Esophagus (tissue), 2 donors: ENCODE data around the gene SMARCB1. TPM values are rescaled to one million over a fixed set of nuclear protein-coding genes. Genes with fewer than 3 reads are reported as not detected.

Experiments used
- H3K27ac ChIP-seq, 2 donors: one replicate each; pipeline ENCODE4 v1.5.1; 2013; ENCODE audit warnings: low read depth in 2 of 2, mild to moderate bottlenecking in 2 of 2, inconsistent platforms in 1 of 2, low read length in 1 of 2, moderate library complexity in 1 of 2
- H3K27me3 ChIP-seq, 2 donors: one replicate each; pipeline ENCODE4 v1.6.1; 2013; ENCODE audit warnings: low read length in 2 of 2, control low read depth in 1 of 2, mild to moderate bottlenecking in 1 of 2; ENCODE audit not compliant: insufficient read depth in 2 of 2, control insufficient read depth in 1 of 2
- H3K36me3 ChIP-seq, 2 donors: one replicate each; pipeline ENCODE4 v1.6.1; 2013; ENCODE audit warnings: low read length in 1 of 2; ENCODE audit not compliant: control insufficient read depth in 2 of 2, insufficient read depth in 2 of 2
- H3K4me1 ChIP-seq, 2 donors: one replicate each; pipeline ENCODE4 v1.6.1; 2013; ENCODE audit warnings: low read length in 1 of 2; ENCODE audit not compliant: control insufficient read depth in 2 of 2, insufficient read depth in 2 of 2
- H3K4me3 ChIP-seq, 2 donors: one replicate each; pipeline ENCODE4 v1.5.1; 2013; ENCODE audit warnings: low read length in 2 of 2, mild to moderate bottlenecking in 2 of 2, low read depth in 1 of 2, moderate library complexity in 1 of 2
- H3K9me3 ChIP-seq, 2 donors: one replicate each; pipeline ENCODE4 v1.6.1; 2013; ENCODE audit warnings: mild to moderate bottlenecking in 2 of 2, low read depth in 1 of 2, low read length in 1 of 2, moderate library complexity in 1 of 2; ENCODE audit not compliant: control insufficient read depth in 2 of 2, insufficient read depth in 1 of 2
- WGBS, 2 donors: extraction: QIAGEN DNeasy Blood & Tissue Kit; methylation state at CpG; one replicate each; pipeline ENCODE4 v1.1.7; 2013; 5-methylcytosine and 5-hydroxymethylcytosine counted together
- polyA plus RNA-seq, 2 donors: library from polyadenylated mRNA; stranded (reverse); fragments of 200-250 nt; gene quantifications; one replicate each; pipeline ENCODE4 v1.2.3, GENCODE V29; 2013
- donor health status: healthy with polysubstance abuse.
- donor health status: Bipolar disorder and iron deficiency.

The SMARCB1 gene
- polyA plus RNA-seq, 2 donors: 32.1 to 51.6 TPM

DNA sequence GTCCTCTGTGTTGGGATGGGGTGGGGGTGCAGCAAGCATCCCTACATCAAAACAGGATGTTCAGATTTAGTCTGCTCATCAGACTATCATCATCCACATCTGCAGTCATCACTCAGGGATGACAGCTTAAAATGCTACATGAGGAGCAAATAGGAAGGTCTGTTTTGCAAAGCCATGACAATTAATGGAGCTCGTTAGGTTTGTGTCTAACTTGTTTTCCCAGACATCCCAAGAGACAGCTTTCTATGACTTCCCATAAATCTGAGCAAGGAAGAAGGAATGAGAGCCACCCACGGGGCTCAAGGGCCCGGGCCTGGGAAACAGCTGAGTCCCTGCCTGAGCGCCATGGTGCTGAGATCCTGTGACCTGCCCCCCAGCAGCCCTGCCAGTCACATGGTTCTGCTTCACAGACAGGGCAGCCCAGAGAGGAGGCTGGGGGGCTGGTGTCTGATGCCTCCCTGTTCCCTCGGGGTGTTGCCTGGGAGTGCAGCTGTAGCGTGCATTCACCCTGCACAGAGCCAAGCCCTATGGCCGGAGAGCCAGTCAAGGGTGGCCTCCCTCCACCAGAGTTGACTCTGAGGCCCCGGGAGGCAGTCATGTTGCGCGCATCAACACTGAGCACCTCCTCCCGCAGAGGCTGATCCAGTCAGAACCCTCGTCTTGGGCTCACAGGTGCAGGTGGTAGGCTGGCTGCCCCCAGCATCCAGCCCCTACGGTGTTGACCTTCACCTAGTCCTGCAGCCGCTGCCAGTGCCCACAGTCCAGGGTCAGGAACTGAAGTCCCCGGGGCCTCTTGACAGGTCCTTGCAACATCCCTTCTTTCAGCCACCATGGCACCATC is 40.0 kb downstream of the SMARCB1 start:
- H3K4me3 ChIP-seq: no peak overlapping the region
- H3K36me3 ChIP-seq: peaks cover 18 to 70% of the 10 kb centered on the region in 2 donors
- no peaks in the 10 kb centered on the region for H3K9me3 ChIP-seq
- peaks cover 1 to 3% of the 10 kb centered on the region in 2 donors for H3K4me1 ChIP-seq
- WGBS, 2 donors: 86% methylated on average over 15 of the region's 15 CpGs
- H3K27ac ChIP-seq: no peak overlapping the region
- H3K27me3 ChIP-seq: no peaks in the 10 kb centered on the region

DNA sequence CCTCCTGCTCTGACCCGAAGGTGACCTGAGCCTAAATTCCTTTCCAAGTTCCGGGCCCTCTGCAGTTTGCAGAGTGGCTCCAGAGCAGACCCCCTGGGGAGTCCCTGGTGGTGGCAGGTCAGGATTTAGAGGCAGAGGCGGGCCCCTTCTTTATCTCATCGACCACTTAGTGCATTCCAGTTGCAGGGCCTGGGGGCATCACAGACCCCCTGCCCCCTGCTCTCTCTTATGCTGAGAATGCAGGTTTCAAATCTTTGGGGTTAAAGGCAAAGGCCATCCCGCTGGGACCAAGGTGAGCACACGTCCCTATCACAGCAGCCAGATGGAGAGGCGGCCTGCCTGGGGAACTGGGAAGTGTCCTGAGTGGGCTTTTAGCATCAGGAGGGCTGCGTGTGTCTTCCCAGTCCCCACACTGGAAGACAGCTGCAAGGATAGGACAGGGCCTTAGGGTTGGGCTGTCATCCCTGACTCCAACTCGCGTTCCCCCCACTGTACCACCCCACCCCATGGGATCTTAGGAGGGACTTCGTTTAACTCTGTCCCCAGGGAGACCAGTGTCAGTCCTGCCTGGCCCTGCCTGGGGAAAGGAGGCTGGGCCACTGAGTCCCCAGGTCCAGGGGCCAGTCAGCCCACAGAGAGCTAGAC is 40.7 kb downstream of the SMARCB1 start:
- H3K9me3 ChIP-seq: no peaks in the 10 kb centered on the region
- no peaks in the 10 kb centered on the region for H3K27me3 ChIP-seq
- no peak overlapping the region for H3K4me3 ChIP-seq
- peaks cover 2 to 3% of the 10 kb centered on the region in 2 donors for H3K4me1 ChIP-seq
- peaks cover 18 to 69% of the 10 kb centered on the region in 2 donors for H3K36me3 ChIP-seq
- WGBS, 2 donors: 87 to 91% methylated on average over 11 of the region's 11 CpGs
- H3K27ac ChIP-seq: no peak overlapping the region

DNA sequence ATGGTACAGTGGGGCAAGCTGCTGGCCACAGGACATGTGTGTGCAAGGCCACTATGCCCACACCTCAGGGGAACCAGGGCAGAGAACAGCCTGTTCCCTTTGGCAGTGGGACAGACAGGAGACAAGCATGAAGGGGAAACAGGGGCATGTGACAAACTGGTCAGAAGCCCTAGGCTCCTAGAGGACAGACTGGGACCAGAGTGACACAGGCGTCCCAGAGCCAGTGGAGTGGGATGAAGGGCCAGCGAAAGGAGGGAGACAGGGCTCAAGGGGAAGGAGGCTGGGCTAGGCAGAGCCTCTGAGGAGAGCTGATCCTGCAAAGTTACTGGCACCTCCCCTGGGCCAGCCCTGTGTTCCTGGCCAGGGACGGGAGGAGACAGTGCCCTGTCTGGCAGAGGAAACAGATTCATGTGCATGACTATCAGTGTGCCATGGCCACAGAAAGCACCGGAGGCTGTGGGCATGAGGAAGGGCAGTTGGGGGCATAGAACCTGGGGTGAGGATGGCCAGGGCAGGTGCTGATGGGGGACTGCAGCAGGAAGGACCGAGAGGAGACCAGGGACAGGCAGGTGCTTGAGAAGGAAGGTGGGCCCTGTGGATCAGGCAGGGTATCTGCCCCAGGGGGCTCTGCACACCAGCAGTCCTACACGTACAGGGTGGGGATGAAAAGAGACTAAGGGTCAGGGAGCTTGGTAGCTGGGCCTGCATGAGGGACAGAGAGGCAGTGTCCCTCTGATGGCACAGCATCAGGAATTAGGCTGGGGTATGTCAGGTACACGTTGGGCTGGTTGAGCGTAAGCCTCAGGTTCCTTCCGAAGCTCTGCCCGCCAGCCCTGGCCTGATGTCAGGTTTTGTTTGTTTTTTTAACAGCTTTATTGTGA is 42.3 kb downstream of the SMARCB1 start:
- H3K9me3 ChIP-seq: no peaks in the 10 kb centered on the region
- H3K36me3 ChIP-seq: peaks cover 26 to 72% of the 10 kb centered on the region in 2 donors
- H3K4me3 ChIP-seq: no peak overlapping the region
- no peak overlapping the region for H3K27ac ChIP-seq
- peaks cover 2 to 3% of the 10 kb centered on the region in 2 donors for H3K4me1 ChIP-seq
- 91 to 92% methylated on average over 10 of the region's 10 CpGs for WGBS, 2 donors
- no peaks in the 10 kb centered on the region for H3K27me3 ChIP-seq

DNA sequence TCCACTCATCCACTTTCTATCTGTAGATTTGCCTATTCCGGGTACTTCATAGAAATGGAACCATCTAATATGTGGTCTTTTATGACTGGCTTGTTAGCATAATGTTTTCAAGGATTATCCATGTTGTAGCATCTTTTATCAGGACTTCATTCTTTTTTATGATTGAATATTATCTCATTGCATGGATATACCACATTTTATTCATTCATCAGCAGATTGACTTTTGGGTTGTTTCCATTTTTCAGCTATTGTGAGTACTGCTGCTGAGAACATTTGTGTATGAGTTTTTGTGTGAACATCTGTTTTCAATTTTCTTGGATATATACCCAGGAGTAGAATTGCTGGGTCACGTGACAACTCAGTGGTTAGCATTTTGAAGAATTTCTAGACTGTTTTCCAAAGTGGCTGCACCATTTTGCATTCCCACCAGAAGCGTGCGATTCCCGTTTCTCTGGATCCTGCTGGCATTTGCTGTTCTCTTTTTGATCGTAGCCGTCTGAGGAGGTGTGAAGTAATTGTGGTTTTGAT is 43.1 kb downstream of the SMARCB1 start:
- peaks cover 24 to 69% of the 10 kb centered on the region in 2 donors for H3K36me3 ChIP-seq

DNA sequence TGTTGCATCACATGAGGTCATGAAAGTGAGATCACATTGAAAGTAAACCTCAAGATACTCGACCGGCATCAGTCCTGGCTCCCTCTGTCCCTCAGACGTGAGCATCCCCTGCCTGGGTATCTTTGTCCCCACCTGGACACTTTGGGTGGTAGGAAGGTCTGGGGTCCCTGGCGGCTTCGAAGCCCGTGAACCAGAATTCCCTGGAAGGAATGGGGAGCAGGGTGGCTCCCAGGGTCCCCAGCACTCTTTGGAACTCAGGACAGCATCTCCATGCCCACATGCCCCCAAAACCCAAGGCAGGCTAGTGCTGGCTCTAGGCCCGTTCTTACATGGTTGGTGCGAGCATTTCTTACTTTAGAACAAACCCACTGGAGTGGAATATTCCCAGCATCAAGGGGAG is 44.5 kb downstream of the SMARCB1 start:
- Histone ChIP-seq H3K4me1 (peaks cover 2 to 3% of the 10 kb centered on the region in 2 donors), H3K27ac (no peak overlapping the region), H3K9me3 (no peaks in the 10 kb centered on the region), H3K27me3 (no peaks in the 10 kb centered on the region), H3K4me3 (no peak overlapping the region), H3K36me3 (peaks cover 24 to 65% of the 10 kb centered on the region in 2 donors)
- WGBS, 2 donors: 84 to 91% methylated on average over 8 of the region's 8 CpGs

More for the DNA sequence above, 43.1 kb downstream of the SMARCB1 start:
- Histone ChIP-seq H3K27ac (no peak overlapping the region), H3K9me3 (no peaks in the 10 kb centered on the region), H3K4me3 (no peak overlapping the region), H3K27me3 (no peaks in the 10 kb centered on the region), H3K4me1 (peaks cover 2 to 3% of the 10 kb centered on the region in 2 donors)
- WGBS, 2 donors: 72 to 76% methylated on average over 7 of the region's 7 CpGs

DNA sequence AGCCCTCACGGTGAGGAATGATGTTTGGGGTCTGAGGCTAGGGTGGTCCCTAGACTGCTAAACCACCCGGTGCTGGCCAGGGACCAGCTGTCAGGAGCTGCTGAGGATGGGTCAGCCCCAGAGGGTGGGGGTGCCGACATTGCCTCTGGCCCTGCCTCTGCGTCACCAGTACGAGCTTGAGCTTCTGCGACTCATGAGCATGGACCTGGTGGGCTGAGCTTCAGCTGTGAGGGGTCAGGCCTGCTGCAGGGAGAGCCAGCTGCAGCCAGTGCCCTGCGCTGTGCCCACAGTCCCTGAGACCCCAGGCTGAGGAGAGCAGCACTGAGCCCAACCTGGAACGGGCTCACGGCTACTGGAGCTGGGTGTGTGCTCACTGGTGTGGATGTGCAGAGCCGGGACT is 45.0 kb downstream of the SMARCB1 start:
- no peak overlapping the region for H3K27ac ChIP-seq
- H3K4me3 ChIP-seq: no peak overlapping the region
- no peaks in the 10 kb centered on the region for H3K27me3 ChIP-seq
- H3K4me1 ChIP-seq: peaks cover 2 to 3% of the 10 kb centered on the region in 2 donors
- no peaks in the 10 kb centered on the region for H3K9me3 ChIP-seq
- peaks cover 24 to 61% of the 10 kb centered on the region in 2 donors for H3K36me3 ChIP-seq
- 84 to 90% methylated on average over 10 of the region's 10 CpGs for WGBS, 2 donors

DNA sequence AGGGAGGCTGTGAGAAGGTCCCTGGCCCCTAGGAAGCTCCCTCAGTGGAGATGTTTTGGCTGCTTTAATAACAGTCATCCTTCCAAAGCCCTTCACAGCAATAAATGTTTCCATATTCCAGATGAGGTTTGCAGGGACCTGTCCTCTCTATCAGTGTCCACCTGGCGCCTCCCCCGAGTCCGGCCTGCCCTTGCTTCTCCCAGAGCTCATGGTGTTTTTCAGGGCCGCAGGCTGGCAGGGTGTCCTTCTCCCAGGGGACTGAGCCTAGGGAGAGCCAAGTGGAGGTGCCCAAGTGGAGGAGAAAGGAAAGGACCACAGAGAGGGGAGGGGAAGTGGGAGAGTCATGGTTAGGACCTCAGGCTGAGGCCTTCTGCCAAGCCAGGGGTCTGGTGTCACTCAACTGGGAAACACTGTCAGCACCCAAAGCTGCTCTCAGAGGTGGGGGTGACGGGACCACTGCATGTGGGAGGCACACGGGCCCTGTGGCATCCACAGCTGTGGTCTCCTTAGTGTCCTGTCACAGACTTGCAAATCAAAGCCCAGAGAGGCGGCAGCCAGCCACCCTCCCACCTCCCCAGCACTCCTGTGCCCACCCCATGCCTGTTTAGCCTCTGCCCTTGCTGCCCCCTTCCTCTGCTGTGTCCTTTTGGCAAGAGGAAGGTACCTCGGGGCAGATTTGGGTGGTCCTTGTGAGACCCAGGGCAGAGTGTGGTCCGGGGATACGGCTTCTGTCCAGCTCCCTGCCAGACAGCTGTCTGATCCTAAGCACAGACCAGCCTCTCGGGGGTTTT is 45.7 kb downstream of the SMARCB1 start:
- peaks cover 2 to 3% of the 10 kb centered on the region in 2 donors for H3K4me1 ChIP-seq
- WGBS, 2 donors: 83% methylated on average over 10 to 11 of the region's 11 CpGs
- no peak overlapping the region for H3K27ac ChIP-seq
- no peaks in the 10 kb centered on the region for H3K9me3 ChIP-seq
- H3K36me3 ChIP-seq: peaks cover 24 to 55% of the 10 kb centered on the region in 2 donors
- H3K27me3 ChIP-seq: no peaks in the 10 kb centered on the region
- no peak overlapping the region for H3K4me3 ChIP-seq

DNA sequence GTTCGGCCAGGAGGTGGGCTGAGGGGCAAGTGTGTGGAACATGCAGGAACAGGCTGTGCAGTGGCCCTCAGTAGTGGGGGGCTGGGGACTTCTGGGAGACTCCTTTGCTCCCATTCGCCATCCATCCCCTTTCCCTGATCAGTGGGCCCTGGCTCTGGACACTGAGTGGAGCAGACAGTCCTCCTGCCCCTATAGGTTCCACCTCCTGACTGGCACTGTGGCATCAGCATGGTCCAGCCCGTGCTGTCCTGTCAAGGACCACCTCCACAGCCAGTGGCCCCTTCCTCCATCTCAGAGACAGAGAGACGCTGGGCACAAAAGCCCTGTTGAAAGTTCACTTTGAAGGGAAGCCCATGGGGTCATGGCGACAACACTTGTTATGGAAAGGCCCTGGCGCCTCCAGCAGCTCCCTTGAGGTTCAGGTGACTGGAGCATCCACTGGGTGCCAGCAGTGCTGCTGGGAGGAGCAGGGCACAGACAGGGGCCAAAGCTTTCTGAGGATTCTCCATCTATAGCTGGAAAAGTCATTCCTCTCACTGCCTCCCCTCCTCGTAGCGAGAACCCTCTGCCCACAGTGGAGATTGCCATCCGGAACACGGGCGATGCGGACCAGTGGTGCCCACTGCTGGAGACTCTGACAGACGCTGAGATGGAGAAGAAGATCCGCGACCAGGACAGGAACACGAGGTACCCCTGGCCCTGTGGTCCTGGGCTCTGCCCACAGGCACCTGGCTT is 46.4 kb downstream of the SMARCB1 start:
- Histone ChIP-seq H3K9me3 (no peaks in the 10 kb centered on the region), H3K27me3 (no peaks in the 10 kb centered on the region), H3K4me1 (peaks cover 2 to 3% of the 10 kb centered on the region in 2 donors), H3K36me3 (peaks cover 24 to 53% of the 10 kb centered on the region in 2 donors), H3K4me3 (no peak overlapping the region), H3K27ac (no peak overlapping the region)
- WGBS, 2 donors: 90 to 93% methylated on average over 16 of the region's 16 CpGs
